Right lobe of liver (tissue), 4 donors: Measurements from ENCODE around the gene SULT1A2.

Experiments
- CTCF ChIP-seq, 4 donors: fragments of 200-600 bp in 3 of 4; fragments of 450-650 bp in 1 of 4; IDR thresholded peaks; one replicate each; pipeline versions ENCODE4 v1.5.1 to v1.8.0; 2016 to 2022; ENCODE audit warnings: antibody characterized with exemption in 4 of 4, mild to moderate bottlenecking in 2 of 4
- POLR2A ChIP-seq: fragments of 450-650 bp; IDR thresholded peaks from one replicate; pipeline ENCODE4 v1.6.1; 2017; ENCODE audit warnings: antibody characterized with exemption, mild to moderate bottlenecking
- donor health status: DM: no; HTN: no; CAD: no.
- donor health status: DM: no; HTN: no; CAD: no.
- donor health status: DM: no; HTN: yes; CAD: no.

DNA sequence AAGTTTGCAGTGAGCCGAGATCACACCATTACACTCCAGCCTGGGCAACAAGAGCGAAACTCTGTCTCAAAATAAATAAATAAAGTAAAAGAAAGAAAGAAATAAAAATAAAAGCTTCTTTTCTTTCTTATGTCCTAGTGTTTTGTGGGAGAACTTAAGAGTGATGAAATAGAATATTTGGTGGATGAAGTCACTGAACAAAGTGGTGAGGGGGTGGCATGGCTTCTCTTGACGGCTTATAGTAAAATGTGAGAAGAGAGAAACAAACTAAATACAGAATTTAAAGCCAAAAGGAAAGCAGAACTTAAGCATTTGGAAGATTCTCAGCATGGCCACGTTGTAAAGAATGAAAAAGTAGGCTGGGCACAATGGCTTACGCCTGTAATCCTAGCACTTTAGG lies 27.8 kb downstream of the SULT1A2 start:
- TF ChIP-seq CTCF (IDR thresholded peaks at IDR 0.05) (no peak), POLR2A (no peak)
